HG03460 (cell line): ENCODE results near the gene SUPT20H.

Experiments used
- ATAC-seq: cut with Tn5 transposase; IDR thresholded peaks from one replicate; pipeline ENCODE4 v1.9.1; 2021; ENCODE audit not compliant: unreplicated experiment

SUPT20H gene

DNA sequence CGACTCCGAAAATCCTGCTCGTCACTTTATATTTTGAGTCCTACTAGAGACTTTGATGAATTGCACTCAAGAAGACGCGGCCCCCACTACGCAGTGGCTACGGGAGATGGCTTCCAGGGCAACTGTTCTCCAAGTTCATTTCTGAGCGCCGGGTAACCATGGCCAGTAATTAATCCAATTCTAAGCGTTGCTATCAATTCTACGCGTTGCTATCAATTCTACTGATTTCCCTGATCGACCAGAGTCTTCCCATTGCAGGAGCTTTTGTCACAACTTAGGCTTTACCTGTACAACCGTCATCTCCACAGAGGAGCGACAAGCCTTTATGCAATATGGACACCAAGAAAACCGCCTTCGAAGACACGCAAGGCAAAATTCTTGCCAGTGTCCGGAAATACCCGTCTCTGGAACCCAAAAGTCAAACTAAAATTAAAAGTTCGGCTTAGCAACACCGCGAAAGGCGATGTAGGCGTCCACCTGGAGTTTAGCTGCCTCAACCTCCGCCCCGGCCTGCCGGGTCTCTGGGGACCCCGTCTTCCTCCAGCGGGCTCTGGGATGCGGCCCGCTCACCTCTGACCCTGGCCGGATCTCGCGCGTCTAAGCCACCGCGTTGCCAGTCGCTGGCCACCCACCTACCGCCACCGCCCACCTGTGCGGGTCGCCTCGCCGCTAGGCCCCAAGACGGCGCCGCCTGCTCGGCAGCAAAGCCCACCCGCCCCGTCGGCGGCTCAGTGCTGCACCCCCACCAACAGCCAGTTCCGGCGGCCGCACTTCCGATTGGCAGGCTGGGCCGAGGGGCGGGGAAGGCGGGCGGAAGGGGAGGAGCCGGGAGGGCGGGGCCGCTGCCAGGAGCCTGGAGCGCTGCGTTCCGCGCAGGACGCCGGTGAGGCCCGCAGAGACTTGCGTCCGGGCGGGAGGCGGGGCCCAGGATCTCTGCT lies at the start of gene SUPT20H:
TSS of gene SUPT20H (minus strand) at position 779 of the 938 bp plus-strand sequence. CDS start 8,198 bp downstream, outside the sequence.
- peak; percentile 98 for ATAC-seq

DNA sequence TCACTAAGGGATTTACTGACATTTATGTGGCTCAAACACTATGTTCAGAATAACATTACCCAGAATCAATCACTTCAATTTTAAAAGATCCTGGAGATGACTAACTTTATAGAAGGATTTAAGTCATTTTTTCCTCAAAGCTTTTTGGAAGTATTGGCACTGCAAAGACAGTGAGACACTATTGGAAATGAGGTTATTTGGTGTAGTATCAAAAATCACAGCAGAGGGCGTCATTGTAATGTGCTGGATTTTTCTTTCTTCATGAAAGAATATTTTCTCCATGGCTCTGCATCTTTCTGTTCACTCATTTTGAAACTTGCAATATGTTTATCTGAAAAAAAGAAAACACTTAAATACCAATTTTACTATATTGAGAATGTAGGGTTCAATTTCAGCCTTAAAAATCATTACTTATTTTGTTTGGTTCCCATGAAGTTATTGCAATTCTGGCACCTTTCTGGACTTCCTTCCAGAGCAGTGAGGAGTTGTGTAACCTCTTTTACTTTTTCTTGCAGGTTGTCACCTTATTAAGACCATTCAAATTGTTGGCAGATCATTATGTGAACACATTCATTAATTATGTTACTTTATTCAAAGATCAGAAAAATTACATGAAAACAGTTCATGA lies 49.7 kb upstream of the SUPT20H start:
- ATAC-seq, result no peak

DNA sequence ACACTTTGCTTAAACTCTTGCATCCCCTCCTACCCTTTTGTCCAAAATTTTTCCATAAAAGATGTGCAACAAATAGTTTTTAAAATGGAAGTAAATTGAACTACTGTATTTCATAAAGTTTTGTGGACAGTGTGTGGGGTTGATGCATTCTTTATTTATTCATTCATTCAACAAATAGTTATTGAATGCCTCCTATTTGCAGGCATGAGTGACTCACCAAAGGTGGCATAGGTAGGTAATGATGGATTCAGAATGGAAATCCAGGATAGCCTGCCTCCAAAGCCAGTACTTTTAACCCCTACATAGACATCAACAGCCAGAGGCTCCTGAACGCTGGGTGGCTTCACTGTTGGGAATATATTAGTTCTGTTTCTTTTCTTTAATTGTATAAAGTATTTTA lies 48.4 kb upstream of the SUPT20H start:
- ATAC-seq, result no peak

DNA sequence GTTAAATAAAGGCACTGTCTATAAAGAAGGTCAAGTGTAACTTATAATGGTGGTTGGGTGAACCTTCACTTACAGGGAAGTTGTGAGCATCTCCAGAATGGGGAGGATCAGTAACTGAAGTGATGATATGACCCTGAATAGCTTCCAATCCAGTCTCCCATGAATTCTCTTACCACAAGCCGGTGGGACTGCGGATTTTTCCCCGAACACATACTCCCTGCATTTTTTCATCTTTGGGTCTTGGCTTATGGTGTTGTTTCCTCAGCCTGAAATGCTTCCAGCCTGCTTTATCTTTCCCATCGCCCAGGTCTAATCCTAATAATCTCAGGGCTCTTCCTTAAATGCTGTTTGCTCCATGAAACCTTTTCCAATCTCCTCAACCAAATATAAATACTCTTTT lies 48.0 kb upstream of the SUPT20H start:
- no peak for ATAC-seq

DNA sequence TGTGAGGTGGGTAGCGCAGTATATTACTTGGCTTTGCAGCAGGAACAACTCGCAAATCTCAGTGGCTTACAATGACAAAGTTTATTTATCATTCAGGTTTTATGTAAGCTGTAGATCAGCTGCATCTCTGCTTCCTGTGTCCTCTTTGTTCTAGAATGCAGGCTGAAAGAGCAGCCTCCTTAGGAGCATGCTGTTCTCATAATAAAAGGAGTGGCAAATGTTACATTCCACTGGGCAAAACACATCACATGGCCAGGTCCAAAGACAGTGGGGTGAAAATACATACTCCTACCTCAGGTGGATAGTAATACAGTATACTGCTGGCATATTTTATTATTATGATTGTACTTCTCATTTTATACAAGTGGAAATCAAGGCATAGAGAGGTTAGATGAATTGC lies 47.2 kb upstream of the SUPT20H start:
- no peak for ATAC-seq

GRCh38 chr13:37105251-37105714 lies 45.8 kb upstream of the SUPT20H start, which contains the start of gene CSNK1A1L:
TSS of gene CSNK1A1L (minus strand) at chr13:37105664. CDS start at chr13:37105256, 408 bp downstream.
- ATAC-seq, result no peak

GRCh38 chr13:37102896-37103295 lies 43.4 kb upstream of the SUPT20H start:
- no peak for ATAC-seq

- ATAC-seq, result no peak
Observed at GRCh38 chr13:37101201-37101600, 41.7 kb upstream of the SUPT20H start.

- no peak for ATAC-seq
Observed at GRCh38 chr13:37100731-37101130, 41.2 kb upstream of the SUPT20H start.

DNA sequence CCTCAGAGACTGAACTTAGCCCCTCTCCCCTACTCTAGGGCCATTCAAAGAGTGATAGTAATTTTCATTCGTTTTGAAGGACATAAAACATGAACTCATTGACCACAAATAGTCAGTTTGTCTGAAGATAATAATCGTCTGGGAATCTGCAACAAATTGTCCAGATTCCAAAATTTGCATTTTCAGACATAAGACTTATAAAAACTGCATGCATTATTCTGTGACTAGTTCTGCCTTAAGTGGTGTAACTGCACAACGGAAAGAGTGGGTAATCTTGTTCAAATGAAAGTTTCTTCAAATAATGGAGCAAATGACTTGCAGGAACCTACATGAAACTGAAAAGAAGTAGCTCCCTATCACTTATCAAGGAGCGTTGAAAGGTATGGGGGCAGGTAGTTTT lies 37.6 kb upstream of the SUPT20H start:
- ATAC-seq, result no peak

GRCh38 chr13:37094840-37095239 lies 35.4 kb upstream of the SUPT20H start:
- no peak for ATAC-seq

DNA sequence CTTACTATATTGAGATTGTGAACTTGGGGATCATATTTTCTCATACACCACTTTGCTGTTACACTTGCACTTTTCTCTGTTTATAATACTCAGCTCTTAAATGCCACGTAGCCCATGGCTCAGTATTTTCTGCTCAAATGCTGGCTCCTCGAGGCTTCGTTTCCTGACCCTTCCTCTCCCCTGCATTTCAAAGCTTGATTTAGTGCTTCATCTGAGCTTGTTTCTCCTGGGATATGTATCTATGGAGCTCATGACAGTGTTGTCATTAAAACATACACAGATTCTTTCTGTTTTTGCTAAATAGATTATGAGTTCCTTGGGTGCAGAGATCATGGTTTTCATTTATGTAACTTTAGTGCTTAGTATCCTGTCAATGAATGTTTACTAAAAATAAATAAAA lies 34.6 kb upstream of the SUPT20H start:
- no peak for ATAC-seq

DNA sequence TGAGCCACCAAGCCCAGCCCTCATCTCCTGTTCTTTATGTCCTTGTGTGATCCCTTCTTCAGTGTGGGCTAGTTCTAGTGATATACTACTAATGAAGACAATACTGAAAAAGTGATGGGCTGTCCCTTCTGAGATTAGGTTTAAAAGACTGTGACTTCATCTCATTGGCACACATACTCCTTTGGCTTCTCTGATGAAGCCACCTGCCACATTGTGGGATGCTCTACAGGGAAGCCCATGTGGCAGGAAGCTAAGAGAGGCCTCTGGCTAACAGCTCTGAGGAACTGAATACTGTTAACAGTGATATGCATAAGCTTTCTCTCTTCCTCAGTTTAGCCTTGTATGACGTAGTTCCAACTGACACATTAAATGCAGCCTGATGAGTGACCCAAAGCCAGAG lies 32.3 kb upstream of the SUPT20H start:
- no peak for ATAC-seq

GRCh38 chr13:37090912-37091311 lies 31.4 kb upstream of the SUPT20H start:
- ATAC-seq, result no peak

DNA sequence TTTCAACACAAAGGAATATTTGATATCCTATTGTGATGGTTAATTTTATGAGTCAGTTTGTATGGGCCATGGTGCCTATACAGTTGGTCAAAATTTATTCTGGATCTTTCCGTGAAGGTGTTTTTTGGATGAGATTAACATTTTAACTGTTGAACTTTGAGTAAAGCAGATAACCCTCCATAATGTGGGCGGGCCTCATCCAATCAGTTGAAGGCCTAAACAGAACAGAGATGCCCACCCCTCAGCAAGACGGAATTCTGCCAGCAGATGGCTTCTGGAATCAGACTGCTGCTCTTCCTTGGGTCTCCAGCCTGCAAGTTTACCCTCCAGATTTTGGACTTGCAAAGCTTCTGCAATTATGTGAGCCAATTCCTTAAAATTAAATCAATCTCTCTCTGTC lies 30.0 kb upstream of the SUPT20H start:
- no peak for ATAC-seq

GRCh38 chr13:37087486-37087885 lies 28.0 kb upstream of the SUPT20H start:
- ATAC-seq, result no peak

DNA sequence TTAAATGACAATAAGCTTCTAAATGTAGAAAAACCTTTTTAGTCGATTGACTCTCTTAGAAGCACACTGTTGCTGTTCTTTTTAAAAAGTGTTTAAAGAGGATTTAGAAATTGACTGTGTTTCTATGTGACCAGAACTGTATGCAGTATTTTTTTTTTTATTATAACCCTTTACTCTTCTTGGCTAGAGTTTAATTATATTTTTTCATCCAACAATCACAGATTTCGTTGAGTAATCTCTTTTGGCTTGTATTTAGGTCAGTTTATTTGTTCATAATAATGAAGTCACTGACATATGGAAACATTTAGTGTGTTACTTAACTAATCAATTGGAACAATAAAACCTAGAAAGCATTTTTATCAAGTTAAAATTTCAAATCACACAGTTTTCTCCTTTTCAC lies 26.1 kb upstream of the SUPT20H start:
- no peak for ATAC-seq

DNA sequence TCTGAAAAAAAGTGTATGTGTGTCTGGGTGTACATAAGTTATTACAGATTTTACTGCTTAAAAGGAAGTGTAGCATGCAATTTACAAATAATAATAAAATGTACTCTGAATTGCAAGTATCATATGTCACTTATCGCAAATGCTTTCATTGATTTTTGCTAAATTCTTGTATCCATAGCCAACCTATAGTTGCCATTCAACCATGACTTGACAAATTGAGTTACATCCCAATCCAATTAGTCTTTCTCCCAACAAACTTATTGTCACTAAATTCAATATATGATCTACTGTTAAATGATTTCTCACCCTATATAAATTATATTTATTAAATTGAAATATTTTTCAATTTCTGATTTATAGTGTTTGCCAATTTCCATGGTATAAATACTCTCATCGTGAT lies 17.3 kb upstream of the SUPT20H start:
- ATAC-seq, result no peak

GRCh38 chr13:37075164-37075563 lies 15.7 kb upstream of the SUPT20H start:
- ATAC-seq, result no peak

DNA sequence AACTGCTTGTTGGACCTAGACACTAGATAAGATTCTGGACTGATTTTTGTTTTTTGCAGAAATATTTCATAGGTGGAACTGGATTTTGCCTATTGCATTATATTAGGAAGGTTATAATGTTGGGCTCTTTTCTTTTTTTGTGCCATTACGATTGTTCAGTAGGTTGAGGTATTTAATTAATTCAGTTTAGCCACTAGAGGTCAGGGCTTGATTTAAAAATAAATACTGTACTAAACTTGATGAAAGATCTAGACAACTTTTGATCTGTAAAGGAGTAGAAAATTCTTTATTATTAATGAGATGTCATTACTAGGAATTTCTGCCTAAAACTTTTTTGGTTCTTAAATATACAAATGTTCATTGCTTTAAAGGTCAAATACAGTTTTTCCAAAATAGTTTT lies 15.2 kb upstream of the SUPT20H start:
- ATAC-seq, result no peak

DNA sequence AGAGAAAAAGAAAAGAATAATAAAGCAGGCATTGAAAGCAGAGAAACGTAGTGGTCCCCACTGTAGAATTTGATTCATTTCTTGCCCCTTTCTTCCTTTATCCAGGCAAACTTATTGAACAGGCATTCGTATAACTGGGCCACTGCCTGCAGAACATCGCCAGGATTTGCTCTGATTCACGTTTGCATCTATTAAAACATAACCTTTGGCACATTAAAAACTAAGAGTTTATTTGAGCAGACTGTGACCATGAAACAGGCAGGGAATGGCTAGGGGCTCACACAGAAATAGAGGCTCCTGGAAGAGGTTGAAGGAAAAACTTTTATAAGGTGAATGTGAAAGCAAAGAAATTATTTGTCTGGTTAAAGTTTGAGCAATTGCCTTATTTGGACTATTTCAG lies 12.5 kb upstream of the SUPT20H start:
- ATAC-seq, result no peak

DNA sequence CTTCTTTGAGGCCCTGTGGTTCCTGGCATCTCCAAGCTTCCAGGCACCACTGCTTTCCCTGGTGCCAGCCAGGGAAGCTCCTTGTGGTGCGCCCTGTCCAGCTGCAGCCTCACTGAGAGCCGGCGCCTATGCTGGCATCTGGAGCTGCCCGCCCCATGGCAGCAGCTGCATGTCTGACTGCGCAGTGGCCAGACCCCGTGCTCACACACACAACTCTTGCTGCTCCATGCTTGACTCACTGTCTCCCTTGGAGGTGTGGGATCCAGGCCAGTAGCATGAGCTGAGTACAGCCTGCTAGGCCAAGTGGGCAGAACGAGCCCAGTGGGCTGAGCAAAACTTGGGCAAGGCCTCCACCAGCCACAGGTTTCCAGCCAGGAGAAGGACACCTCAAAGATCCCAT lies 11.5 kb upstream of the SUPT20H start:
- no peak for ATAC-seq
